Esophagus squamous epithelium (tissue), 4 donors: ENCODE data around the gene TMEM135.

ENCODE experiments used
- CTCF ChIP-seq, 6 experiments: fragments of 450-650 bp in 4 of 6; fragments of 200-600 bp in 2 of 6; sonication (generic) in 2 of 6; IDR thresholded peaks; one replicate each; pipeline ENCODE4 v1.5.1; 2016 to 2019; ENCODE audit warnings: antibody characterized with exemption in 6 of 6, mild to moderate bottlenecking in 4 of 6, moderate library complexity in 4 of 6
- POLR2A ChIP-seq, 4 donors: fragments of 450-650 bp; IDR thresholded peaks; one replicate each; pipeline ENCODE4 v1.6.1; 2017; ENCODE audit warnings: antibody characterized with exemption in 4 of 4, mild to moderate bottlenecking in 4 of 4, moderate library complexity in 3 of 4

GRCh38 chr11:87097582-87097981 is 59.8 kb downstream of the TMEM135 start:
- TF ChIP-seq CTCF (IDR thresholded peaks at IDR 0.05) (peak in 4 of 6 experiments; percentile 30 to 51 (median 40)), POLR2A (IDR thresholded peaks at IDR 0.05) (no peak)
